H1 (cell line): ENCODE results near the gene LARP4. TPM values are rescaled to one million over a fixed set of nuclear protein-coding genes. Genes with fewer than 3 reads are reported as not detected.

Source experiments
- HDAC2 ChIP-seq, 2 experiments: fragments of 300-600 bp in 1 of 2; sonication (generic) in 1 of 2; IDR thresholded peaks; 2 replicates each; pipeline ENCODE4 v1.6.1; 2011 to 2012; ENCODE audit warnings: low read depth in 2 of 2, low read length in 2 of 2, mild to moderate bottlenecking in 2 of 2, moderate library complexity in 2 of 2, borderline replicate concordance in 1 of 2, inconsistent platforms in 1 of 2
- SIX5 ChIP-seq: IDR thresholded peaks from 2 replicates; pipeline ENCODE4 v1.6.1; 2011; ENCODE audit warnings: mild to moderate bottlenecking, low read depth, low read length
- polyA plus RNA-seq, 7 experiments: library from polyadenylated mRNA; depleted of rRNA in 3 of 7; stranded (reverse) in 5 of 7; unstranded in 2 of 7; fragments of >200 nt in 5 of 7; fragments of 200-250 nt in 2 of 7; gene quantifications; 1 replicate in 5 of 7; 2 replicates in 1 of 7; 4 replicates in 1 of 7; pipeline versions ENCODE4 v1.2.1 to v1.2.3, GENCODE V29; 2011 to 2013; ENCODE audit warnings: missing spikeins in 2 of 7, mixed read lengths in 2 of 7
- total RNA-seq: library from RNA; stranded (reverse); fragmentation: NEBNext Ultra II Directional; extraction: Animal tissue kit (Norgen Biotek cat#: 25700); gene quantifications from 2 replicates; pipeline ENCODE4 v1.2.1, GENCODE V29; 2021

Gene LARP4
- total and polyA plus RNA-seq, 2 of the 8 experiments (the other 6 are each of a cell fraction or from before 2014, with no cell fraction given), result 12.8 to 93.9 TPM

- TF ChIP-seq HDAC2 (IDR thresholded peaks at IDR 0.05; ENCODE audit: borderline replicate concordance in 1 of 2, low read depth in 2 of 2, low read length in 2 of 2) (no peak), SIX5 (no peak)
Measured at GRCh38 chr12:50390316-50390741, 10.4 kb upstream of the LARP4 start (continued).
